Stimulated activated CD8-positive, alpha-beta memory T cell treated with anti-CD3 and anti-CD28 coated beads, Interleukin-4, amount 100 ng/mL, for 1 hour (primary cell): ENCODE results near the gene GALNT18.

ENCODE experiments used
- DNase-seq, 2 donors: peaks; one replicate each; pipeline ENCODE4 v3.0.0-alpha.2; 2020; ENCODE audit warnings: low read depth in 2 of 2, low spot score in 1 of 2

GALNT18 gene

GRCh38 chr11:11416502-11416901 lies 205.3 kb downstream of the GALNT18 start:
- DNase-seq, result no peak

DNA sequence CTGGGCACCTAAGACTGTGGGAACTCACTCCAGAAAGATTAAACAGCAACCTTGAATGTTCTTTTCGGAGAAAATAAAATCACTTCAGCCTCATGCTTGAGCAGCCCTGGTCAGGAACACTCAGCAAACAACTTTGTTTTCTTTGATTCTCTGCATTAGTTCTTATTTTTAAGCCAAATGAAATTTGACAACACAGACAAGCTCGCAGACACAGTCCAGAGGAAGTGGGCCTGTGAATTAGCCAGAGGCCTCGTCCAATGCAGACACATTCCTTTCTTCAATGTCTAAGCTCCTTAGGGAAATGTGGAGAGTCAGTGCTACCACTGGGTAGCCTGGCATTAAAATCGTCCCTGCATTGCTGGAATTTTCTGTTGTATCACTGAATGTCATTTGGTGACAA lies 205.9 kb downstream of the GALNT18 start:
- no peak for DNase-seq

DNA sequence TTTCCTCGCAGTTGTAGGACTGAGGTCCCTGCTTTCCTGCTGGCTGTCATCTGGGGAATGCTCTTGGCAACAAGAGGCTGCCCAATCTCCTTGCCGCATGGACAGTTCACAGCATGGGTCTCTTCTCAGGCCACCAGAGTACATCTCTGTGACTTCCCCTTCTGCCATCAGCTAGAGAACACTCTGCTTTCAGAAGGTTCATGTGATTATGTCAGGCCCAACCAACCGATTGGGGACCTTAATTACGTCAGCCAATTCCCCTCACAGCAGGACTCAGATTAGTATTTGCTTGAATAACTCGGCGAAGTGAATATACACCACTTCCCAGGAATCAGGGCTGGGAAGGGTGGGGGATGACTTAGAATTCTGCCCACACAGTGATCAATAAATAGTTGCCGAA lies 206.8 kb downstream of the GALNT18 start:
- no peak for DNase-seq

GRCh38 chr11:11413776-11414175 lies 208.0 kb downstream of the GALNT18 start:
- no peak for DNase-seq

DNA sequence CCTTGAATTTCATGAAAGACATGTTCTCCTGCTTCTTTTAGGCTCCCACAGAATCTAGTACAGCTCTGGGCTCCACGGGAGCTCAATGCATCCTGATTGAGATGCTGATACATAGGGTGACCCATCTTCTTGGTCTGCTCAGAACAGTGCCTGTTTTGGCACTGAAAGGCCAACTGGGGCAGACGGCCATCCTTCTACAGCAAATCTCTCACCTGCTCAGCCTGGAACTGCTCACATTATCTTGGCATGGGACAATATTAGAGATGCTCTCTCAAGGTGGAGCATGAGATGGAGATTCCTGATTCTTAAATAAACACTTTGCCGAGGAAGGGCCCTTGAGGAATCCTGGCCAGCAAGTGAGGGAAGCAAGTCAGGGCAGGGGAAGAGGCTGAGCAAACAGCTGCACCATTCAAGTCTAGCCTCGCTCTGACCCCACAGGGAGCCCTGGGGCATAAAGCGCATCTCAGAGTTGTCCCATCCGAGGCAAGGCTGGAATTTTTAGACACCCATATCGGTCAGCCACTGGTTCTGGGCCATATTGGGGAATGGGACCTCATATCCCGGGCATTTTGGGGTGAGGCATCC lies 210.3 kb downstream of the GALNT18 start:
- no peak for DNase-seq

- DNase-seq, result no peak
These were observed 211.9 kb downstream of the GALNT18 start for GRCh38 chr11:11409901-11410300.

DNA sequence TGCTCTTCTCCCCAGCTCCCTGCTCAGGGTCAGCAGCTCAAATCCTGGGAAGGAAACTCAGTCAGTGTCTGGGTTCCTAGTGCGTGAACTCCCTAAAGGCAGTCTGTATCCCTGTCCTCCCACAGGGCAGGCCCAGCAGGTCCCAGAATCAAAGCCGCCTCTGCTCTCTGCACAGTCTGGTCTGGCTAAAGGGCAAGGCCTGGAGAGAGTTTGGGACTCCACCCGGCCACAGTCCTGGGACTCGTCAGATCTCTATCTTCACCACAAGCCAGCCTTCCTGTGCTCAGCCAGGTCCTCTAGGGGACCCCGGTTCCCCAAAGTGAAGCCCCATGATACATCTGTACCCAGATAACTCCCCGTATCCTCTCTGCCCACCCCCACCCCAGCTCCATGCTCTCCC lies 212.6 kb downstream of the GALNT18 start:
- DNase-seq, result no peak

DNA sequence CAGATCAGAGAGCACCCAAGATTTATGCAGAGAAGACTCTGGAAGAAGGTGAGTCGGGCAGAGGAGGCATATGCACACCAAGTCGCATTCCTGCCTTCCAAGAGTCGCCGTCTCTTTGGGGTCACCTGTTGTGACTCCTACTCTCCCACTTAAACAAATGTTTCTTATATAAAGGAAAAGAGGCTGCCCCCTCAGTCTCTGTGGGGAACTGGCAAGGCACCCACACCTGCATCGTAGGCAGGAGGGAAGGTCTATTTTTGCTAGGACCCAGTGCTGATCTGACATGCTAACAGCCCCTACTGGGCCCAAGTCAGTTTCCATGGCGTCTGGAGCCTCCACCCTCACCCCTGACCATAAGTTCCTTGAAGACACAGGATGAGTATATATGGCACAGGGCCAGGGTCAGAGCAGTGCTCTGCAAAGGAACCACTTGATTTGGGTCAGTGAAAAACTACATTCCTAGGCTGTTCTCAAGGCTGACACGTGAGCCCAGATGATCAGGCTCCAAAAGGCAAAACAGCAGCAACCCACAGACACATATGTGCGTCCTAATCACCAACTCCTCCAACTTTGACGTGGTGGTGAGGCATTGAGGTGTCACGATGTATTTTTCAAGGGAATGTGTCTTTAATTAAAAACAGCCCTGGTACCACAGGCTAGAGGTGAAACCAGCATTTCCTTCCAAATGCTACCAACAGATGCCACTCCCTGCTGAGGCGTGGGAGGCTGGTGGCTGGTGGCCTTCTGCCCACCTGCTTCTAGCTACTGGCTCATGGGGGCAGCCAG lies 213.2 kb downstream of the GALNT18 start:
- DNase-seq, result no peak

DNA sequence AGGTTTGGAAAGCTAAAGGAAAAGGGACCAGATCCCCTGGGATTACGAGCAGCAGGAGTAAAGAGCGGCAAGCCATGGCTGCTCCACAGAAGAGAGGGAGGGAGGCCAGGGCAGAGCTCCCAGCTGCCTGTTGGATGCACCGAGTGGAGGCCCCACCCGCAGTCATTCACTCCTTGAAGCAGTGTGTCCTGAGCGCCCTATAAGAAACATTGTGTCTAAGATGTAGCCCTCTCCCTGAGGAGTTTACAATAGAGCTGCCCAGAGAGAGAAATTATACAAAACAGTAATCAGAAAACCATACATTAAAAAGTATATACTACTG lies 214.1 kb downstream of the GALNT18 start:
- DNase-seq, result no peak

DNA sequence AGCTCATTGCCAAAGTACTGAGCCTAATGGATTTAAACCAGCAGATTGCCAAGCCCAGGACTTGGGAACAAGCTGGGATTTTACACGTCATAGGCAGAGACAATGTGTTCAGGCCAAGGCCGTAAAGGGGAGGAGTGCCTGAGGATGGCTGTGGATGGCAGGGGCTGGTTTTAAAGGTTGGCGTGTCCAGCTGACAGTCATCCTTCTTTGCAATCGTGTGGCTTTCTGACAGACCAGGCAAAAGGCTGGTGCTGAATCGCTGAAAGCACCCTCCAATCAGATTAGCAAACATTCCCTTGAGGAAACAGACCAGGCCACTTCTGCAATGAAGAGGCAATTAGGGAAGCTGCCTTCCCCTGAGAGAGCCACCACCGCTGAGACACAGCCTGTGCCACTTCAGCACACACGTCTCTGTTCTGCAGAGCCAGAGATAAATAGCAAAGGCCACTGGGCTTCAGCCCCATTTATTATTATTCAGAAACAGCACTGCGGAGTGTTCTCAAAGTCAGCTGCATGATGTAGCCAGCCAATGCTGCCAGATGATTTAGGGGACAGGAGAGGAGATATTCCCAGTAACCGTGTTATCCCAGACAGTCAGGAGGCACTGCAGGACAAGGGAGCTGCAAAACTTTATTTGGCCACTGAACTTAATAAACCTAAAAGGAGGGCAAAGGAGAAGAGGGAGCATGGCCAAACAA lies 214.6 kb downstream of the GALNT18 start:
- DNase-seq, result no peak

DNA sequence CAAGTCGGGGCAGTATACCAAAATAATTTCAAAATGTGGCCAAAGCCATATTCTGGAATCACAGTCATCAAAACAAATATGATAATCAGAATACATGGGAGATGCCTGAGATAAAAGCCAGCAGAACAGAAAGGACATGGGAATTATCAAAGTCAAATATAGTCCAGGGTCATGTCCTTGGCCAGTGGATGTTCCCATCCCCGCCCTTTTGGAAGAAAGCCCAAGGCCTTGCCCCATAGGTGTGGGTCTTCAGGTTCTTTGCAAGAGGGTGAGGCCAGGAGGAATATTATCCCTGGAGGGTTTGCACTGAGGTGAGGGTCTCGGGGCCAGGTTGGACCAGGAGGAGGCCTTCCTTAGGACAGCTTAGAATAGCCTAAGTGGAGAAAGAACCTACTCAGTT lies 215.2 kb downstream of the GALNT18 start:
- no peak for DNase-seq

- DNase-seq, result no peak
These were observed 217.8 kb downstream of the GALNT18 start for GRCh38 chr11:11403763-11404725.

DNA sequence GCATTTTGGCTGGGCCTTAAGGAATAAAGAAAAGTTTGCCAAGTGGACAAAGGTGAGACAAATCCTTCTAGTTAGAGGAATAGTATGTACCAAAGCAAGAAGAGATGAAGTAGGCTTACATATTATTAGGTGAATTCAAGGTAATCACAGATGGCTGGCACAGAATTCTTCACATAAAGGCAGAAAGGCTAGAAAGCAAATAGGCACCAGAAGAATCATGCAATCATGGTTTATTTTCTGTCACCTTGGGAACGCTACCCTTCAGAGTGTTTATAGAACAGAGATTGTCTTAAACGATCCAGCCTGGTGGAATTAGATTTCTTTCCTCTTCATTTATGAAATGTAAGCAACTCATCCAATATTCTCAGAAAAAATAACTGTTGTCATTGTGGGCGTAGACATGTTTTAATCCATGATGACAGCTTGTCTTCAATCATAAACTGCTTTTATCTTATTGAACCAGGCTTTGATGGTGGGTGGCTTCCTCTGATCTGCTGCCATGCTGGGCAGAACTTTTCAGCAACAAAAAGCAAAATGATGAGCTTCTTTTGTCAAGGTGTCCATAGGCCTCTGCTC lies 219.8 kb downstream of the GALNT18 start:
- no peak for DNase-seq

- DNase-seq, result no peak
These were observed 221.1 kb downstream of the GALNT18 start for GRCh38 chr11:11400635-11401232.

- no peak for DNase-seq
These were observed 221.7 kb downstream of the GALNT18 start for GRCh38 chr11:11400121-11400520.

GRCh38 chr11:11397781-11398180 lies 224.0 kb downstream of the GALNT18 start:
- no peak for DNase-seq

GRCh38 chr11:11397036-11397415 lies 224.8 kb downstream of the GALNT18 start:
- no peak for DNase-seq

- no peak for DNase-seq
These were observed 225.3 kb downstream of the GALNT18 start for GRCh38 chr11:11396301-11397035.

GRCh38 chr11:11395126-11395525 lies 226.7 kb downstream of the GALNT18 start:
- DNase-seq, result no peak

DNA sequence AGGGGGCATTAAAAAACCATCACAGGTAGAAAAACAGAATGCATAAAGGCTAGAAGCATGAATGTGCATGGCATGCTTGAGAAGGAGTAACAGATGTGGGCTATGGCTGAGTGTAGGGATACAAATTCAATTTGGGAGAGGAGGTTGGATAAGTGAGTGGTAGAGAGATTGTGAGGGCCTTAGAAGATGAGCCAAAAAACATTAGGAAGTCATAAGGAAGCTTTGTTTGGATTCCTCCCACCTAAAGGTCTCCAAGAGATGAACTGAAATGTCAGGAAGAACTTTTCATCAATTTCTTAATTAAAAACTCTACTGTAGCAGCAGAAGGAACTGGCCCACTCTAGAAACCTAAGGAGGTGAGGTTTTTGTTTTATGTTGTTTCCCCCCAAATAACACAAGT lies 227.6 kb downstream of the GALNT18 start:
- DNase-seq, result no peak
